GM18519 (cell line): ENCODE data around the gene LIM2.

ENCODE experiments used
- ATAC-seq: cut with Tn5 transposase; IDR thresholded peaks from one replicate; pipeline ENCODE4 v1.9.1; 2021; ENCODE audit warnings: mild to moderate bottlenecking, moderate library complexity; ENCODE audit not compliant: unreplicated experiment, low FRiP score

Gene LIM2

GRCh38 chr19:51341976-51342580 lies 45.7 kb downstream of the LIM2 start, which contains the start of gene VSIG10L:
Gene VSIG10L, minus strand, starts transcription at chr19:51342139. Its CDS starts 15 bp downstream, at chr19:51342124.
- no peak for ATAC-seq

GRCh38 chr19:51341066-51341465 lies 46.7 kb downstream of the LIM2 start:
- no peak for ATAC-seq

- ATAC-seq: no peak
Measured at GRCh38 chr19:51339687-51340656, 47.8 kb downstream of the LIM2 start.

- no peak for ATAC-seq
Measured at GRCh38 chr19:51339313-51339686, 48.5 kb downstream of the LIM2 start.

- ATAC-seq: no peak
Measured at GRCh38 chr19:51338563-51339312, 49.0 kb downstream of the LIM2 start.

GRCh38 chr19:51337861-51338562 lies 49.8 kb downstream of the LIM2 start:
- ATAC-seq: no peak

GRCh38 chr19:51337141-51337860 lies 50.5 kb downstream of the LIM2 start:
- no peak for ATAC-seq

GRCh38 chr19:51333836-51334460 lies 53.8 kb downstream of the LIM2 start:
- ATAC-seq: no peak

GRCh38 chr19:51331716-51332115 lies 56.1 kb downstream of the LIM2 start:
- ATAC-seq: no peak

- no peak for ATAC-seq
Measured at GRCh38 chr19:51331193-51331592, 56.6 kb downstream of the LIM2 start.

GRCh38 chr19:51330366-51330765 lies 57.4 kb downstream of the LIM2 start:
- no peak for ATAC-seq
